SW 1271 (cell line): Measurements from ENCODE around the gene RAG2.

Source experiments
- DNase-seq, 2 experiments: peaks; one replicate each; lab custom pipeline; 2025; lab: John Stamatoyannopoulos, UW

The RAG2 gene

DNA sequence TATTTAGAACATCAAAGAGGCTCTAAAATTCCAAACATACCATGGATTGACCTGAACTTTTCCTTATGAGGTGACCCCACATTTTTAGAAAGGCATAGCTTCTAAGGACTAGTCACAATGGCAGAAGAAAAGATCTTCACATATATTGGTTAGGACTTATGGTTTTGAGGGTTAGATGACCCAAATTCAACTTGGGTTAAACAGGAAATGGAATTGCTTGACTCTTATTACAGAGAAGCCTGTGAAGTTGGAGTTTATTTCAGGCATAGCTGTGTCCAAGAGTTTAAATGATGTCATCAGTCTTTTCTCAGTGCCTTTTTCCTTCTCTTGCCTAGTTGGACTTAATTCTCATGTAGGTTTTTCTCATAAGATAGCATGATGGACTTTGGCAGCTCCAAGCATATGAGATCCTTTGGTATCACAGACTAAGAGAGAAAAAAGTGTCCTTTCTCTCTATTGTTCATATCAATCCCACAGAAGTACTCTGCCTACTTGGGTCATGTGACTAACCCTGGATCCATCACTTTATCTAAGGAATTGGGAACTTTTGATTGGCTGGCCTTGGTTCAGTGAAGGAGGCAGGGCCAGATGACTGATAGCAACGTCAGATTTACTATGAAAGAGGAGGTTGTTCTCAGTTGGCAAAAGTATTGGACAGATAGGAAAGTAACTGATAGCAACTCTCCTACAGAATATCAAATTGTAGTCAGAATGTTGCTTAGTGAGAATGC is 47.5 kb downstream of the RAG2 start:
- no peak for DNase-seq
